ENCODE results near the gene THRSP. TPM values are rescaled to one million over a fixed set of nuclear protein-coding genes. Genes with fewer than 3 reads are reported as not detected.

Gene THRSP
- total and polyA plus RNA-seq, 2 experiments from 2014 or later: not detected

DNA sequence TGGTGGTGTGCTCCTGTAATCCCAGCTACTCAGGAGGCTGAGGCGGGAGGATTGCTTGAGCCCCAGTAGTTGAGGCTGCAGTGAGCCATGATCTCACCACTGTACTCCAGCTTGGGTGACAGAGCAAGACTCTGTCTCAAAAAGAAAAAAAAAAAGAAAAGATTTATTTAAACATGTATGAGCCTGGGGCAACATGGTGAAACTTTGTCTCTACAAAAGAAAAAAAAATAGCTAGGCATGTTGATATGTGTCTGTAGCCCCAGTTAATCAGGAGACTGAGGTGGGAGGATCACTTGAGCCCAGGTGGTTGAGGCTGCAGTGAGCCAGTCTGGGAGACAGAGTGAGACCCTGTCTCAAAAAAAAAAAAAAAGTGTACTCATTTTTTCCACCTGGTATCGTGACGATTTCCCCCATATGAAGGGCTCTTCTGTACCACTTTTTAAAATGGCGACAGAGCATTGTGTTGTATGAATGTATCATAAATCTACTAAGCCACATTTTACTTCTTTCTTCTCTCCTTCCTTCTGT is 24.2 kb upstream of the THRSP start:
- Histone ChIP-seq H3K9me2 (ENCODE audit: insufficient read depth) (peaks cover 6% of the 10 kb centered on the region; the same call in 1 of the 2 replicates), H3F3A (replicated peaks; ENCODE audit: low read depth) (no peaks in the 10 kb centered on the region), H4K20me1 (replicated peaks; ENCODE audit: insufficient read depth) (no peaks in the 10 kb centered on the region), H3K4me2 (no peak overlapping the region), H3K27me3 (ENCODE audit: insufficient read depth) (no peaks in the 10 kb centered on the region), H3K4me3 (no peak overlapping the region), H3K79me2 (replicated peaks; ENCODE audit: insufficient read depth) (no peaks in the 10 kb centered on the region), H3K4me1 (ENCODE audit: insufficient read depth) (peaks cover 3% of the 10 kb centered on the region), H3K27ac (ENCODE audit: low read depth) (peak overlapping the region; percentile 70; the same call in 1 of the 2 replicates), H2AFZ (peak overlapping the region; percentile 96; the same call in 1 of the 2 replicates), H3K36me3 (ENCODE audit: insufficient read depth) (no peaks in the 10 kb centered on the region)
- TF ChIP-seq CTCF (conservative IDR thresholded peaks at IDR 0.05; ENCODE audit: low read depth in 2 of 2) (no peak), NANOG (IDR thresholded peaks at IDR 0.05; ENCODE audit: borderline replicate concordance) (no peak), REST (IDR thresholded peaks at IDR 0.05; ENCODE audit: unreplicated experiment) (no peak), ZNF114 (CRISPR knock-in tag; IDR thresholded peaks at IDR 0.05) (no peak), ZNF331 (CRISPR knock-in tag; IDR thresholded peaks at IDR 0.05; ENCODE audit: low read depth) (no peak), CREB1 (CRISPR knock-in tag; IDR thresholded peaks at IDR 0.05; ENCODE audit: low read depth) (no peak)
- TF ChIP-seq, protein P1, sequence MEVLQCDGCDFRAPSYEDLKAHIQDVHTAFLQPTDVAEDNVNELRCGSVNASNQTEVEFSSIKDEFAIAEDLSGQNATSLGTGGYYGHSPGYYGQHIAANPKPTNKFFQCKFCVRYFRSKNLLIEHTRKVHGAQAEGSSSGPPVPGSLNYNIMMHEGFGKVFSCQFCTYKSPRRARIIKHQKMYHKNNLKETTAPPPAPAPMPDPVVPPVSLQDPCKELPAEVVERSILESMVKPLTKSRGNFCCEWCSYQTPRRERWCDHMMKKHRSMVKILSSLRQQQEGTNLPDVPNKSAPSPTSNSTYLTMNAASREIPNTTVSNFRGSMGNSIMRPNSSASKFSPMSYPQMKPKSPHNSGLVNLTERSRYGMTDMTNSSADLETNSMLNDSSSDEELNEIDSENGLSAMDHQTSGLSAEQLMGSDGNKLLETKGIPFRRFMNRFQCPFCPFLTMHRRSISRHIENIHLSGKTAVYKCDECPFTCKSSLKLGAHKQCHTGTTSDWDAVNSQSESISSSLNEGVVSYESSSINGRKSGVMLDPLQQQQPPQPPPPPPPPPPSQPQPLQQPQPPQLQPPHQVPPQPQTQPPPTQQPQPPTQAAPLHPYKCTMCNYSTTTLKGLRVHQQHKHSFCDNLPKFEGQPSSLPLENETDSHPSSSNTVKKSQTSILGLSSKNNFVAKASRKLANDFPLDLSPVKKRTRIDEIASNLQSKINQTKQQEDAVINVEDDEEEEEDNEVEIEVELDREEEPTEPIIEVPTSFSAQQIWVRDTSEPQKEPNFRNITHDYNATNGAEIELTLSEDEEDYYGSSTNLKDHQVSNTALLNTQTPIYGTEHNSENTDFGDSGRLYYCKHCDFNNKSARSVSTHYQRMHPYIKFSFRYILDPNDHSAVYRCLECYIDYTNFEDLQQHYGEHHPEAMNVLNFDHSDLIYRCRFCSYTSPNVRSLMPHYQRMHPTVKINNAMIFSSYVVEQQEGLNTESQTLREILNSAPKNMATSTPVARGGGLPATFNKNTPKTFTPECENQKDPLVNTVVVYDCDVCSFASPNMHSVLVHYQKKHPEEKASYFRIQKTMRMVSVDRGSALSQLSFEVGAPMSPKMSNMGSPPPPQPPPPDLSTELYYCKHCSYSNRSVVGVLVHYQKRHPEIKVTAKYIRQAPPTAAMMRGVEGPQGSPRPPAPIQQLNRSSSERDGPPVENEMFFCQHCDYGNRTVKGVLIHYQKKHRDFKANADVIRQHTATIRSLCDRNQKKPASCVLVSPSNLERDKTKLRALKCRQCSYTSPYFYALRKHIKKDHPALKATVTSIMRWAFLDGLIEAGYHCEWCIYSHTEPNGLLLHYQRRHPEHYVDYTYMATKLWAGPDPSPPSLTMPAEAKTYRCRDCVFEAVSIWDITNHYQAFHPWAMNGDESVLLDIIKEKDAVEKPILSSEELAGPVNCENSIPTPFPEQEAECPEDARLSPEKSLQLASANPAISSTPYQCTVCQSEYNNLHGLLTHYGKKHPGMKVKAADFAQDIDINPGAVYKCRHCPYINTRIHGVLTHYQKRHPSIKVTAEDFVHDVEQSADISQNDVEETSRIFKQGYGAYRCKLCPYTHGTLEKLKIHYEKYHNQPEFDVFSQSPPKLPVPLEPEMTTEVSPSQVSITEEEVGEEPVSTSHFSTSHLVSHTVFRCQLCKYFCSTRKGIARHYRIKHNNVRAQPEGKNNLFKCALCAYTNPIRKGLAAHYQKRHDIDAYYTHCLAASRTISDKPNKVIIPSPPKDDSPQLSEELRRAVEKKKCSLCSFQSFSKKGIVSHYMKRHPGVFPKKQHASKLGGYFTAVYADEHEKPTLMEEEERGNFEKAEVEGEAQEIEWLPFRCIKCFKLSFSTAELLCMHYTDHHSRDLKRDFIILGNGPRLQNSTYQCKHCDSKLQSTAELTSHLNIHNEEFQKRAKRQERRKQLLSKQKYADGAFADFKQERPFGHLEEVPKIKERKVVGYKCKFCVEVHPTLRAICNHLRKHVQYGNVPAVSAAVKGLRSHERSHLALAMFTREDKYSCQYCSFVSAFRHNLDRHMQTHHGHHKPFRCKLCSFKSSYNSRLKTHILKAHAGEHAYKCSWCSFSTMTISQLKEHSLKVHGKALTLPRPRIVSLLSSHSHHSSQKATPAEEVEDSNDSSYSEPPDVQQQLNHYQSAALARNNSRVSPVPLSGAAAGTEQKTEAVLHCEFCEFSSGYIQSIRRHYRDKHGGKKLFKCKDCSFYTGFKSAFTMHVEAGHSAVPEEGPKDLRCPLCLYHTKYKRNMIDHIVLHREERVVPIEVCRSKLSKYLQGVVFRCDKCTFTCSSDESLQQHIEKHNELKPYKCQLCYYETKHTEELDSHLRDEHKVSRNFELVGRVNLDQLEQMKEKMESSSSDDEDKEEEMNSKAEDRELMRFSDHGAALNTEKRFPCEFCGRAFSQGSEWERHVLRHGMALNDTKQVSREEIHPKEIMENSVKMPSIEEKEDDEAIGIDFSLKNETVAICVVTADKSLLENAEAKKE (CRISPR knock-in tag; IDR thresholded peaks at IDR 0.05): no peak
- H3K4me3 Mint-ChIP-seq: no peak overlapping the region
- H3K27ac Mint-ChIP-seq: no peak overlapping the region
- H3K27me3 Mint-ChIP-seq (ENCODE audit: insufficient read depth, low read depth, poor library complexity): peaks cover 4% of the 10 kb centered on the region
- no peaks in the 10 kb centered on the region for H3K36me3 Mint-ChIP-seq (ENCODE audit: low read depth)
- no peak for ATAC-seq
- peaks cover 18% of the 10 kb centered on the region for H3K4me1 Mint-ChIP-seq
- DNase-seq (ENCODE audit: low spot score): no peak
- H3K9me3 Mint-ChIP-seq: no peaks in the 10 kb centered on the region
